ENCODE results near the gene DOC2B. TPM values are rescaled to one million over a fixed set of nuclear protein-coding genes. Genes with fewer than 3 reads are reported as not detected.
"Not testable (repeated sequence)": the region's sequence is repeated elsewhere in the genome, so short reads cannot be mapped to it uniquely, and the experiment has no call there.

Gene DOC2B
- total RNA-seq, 1 experiment from 2014 or later: not detected

GRCh38 chr17:202501-202951 is 21.1 kb upstream of the DOC2B start:
- H3K4me3 ChIP-seq (ENCODE audit: low read depth, low read length): no peak overlapping the region
- intact Hi-C loops (cut with micrococcal nuclease; ENCODE audit: unreplicated experiment): no loop called here
- TF ChIP-seq, protein P1, sequence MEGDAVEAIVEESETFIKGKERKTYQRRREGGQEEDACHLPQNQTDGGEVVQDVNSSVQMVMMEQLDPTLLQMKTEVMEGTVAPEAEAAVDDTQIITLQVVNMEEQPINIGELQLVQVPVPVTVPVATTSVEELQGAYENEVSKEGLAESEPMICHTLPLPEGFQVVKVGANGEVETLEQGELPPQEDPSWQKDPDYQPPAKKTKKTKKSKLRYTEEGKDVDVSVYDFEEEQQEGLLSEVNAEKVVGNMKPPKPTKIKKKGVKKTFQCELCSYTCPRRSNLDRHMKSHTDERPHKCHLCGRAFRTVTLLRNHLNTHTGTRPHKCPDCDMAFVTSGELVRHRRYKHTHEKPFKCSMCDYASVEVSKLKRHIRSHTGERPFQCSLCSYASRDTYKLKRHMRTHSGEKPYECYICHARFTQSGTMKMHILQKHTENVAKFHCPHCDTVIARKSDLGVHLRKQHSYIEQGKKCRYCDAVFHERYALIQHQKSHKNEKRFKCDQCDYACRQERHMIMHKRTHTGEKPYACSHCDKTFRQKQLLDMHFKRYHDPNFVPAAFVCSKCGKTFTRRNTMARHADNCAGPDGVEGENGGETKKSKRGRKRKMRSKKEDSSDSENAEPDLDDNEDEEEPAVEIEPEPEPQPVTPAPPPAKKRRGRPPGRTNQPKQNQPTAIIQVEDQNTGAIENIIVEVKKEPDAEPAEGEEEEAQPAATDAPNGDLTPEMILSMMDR (IDR thresholded peaks at IDR 0.05; ENCODE audit: insufficient read depth in 1 of 2, low read depth in 1 of 2, low read length in 1 of 2, severe bottlenecking in 1 of 2, unreplicated experiment in 1 of 2): no peak
- CTCF ChIA-PET: interaction anchor here (0.6 kb wide), 1 partner anchor 35 kb away, joined by 3 read pairs; no protein-coding TSS in a partner anchor
- no peaks in the 10 kb centered on the region for H3K9me3 ChIP-seq
- Mint-ChIP-seq H3K27me3 (ENCODE audit: insufficient read depth, unreplicated experiment) (peaks cover 10% of the 10 kb centered on the region), H3K9me3 (ENCODE audit: unreplicated experiment) (peaks cover 13% of the 10 kb centered on the region), H3K36me3 (ENCODE audit: insufficient read depth, unreplicated experiment) (peaks cover 21% of the 10 kb centered on the region), H3K27ac (ENCODE audit: unreplicated experiment) (no peak overlapping the region), H3K4me1 (ENCODE audit: low read depth, unreplicated experiment) (no peaks in the 10 kb centered on the region), H3K4me3 (ENCODE audit: unreplicated experiment) (no peak overlapping the region)
- no TSS peak for BruUV-seq (replicated peaks)
- DNase-seq: peak in 1 of 2 experiments; percentile 13
- H3K27me3 ChIP-seq (replicated peaks; ENCODE audit: control insufficient read depth, insufficient read depth, low read length): no peaks in the 10 kb centered on the region
- H3K4me1 ChIP-seq: no peaks in the 10 kb centered on the region
- POLR2A ChIA-PET: no interaction called here
- no peaks in the 10 kb centered on the region for H3K36me3 ChIP-seq (ENCODE audit: control insufficient read depth, insufficient read depth, low read length)

DNA sequence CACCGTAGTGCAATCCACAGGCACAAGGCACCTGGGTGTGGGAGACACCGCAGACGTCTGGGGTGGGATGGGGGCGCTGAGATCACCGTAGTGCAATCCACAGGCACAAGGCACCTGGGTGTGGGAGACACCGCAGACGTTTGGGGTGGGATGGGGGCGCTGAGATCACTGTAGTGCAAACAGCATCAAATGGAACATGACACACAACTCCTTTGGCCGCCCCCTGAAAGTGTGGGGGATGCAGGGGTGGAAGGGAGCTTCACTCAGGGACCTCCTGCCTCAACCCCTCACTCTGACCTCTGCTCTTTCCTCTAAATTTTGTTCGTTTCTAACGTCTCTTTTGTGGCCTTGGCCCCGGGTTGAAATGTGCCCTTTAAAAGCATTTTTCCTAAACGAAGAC is 20.3 kb upstream of the DOC2B start:
- peak in 1 of 2 experiments; percentile 14 for DNase-seq
- H3K27me3 Mint-ChIP-seq (ENCODE audit: insufficient read depth, unreplicated experiment); CTCF ChIA-PET; BruUV-seq (replicated peaks); H3K4me1 Mint-ChIP-seq (ENCODE audit: low read depth, unreplicated experiment); intact Hi-C loops (cut with micrococcal nuclease; ENCODE audit: unreplicated experiment); H3K4me3 ChIP-seq (ENCODE audit: low read depth, low read length); H3K36me3 ChIP-seq (ENCODE audit: control insufficient read depth, insufficient read depth, low read length); H3K9me3 ChIP-seq; H3K4me3 Mint-ChIP-seq (ENCODE audit: unreplicated experiment); H3K9me3 Mint-ChIP-seq (ENCODE audit: unreplicated experiment); POLR2A ChIA-PET; H3K27me3 ChIP-seq (replicated peaks; ENCODE audit: control insufficient read depth, insufficient read depth, low read length); H3K4me1 ChIP-seq; H3K27ac Mint-ChIP-seq (ENCODE audit: unreplicated experiment): not testable (repeated sequence)
- H3K36me3 Mint-ChIP-seq (ENCODE audit: insufficient read depth, unreplicated experiment): peaks cover 16% of the 10 kb centered on the region

DNA sequence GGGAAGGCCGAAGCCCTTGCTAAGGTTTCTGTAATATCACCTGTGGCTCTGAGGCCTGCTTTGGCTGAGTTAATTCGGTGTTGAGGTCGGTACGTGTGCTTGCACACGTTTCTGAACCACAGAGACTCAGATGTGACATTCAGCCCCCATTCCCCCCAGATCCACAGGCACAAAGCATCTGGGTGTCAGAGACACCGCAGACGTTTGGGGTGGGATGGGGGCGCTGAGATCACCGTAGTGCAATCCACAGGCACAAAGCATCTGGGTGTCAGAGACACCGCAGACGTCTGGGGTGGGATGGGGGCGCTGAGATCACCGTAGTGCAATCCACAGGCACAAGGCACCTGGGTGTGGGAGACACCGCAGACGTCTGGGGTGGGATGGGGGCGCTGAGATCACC is 19.8 kb upstream of the DOC2B start:
- H3K36me3 ChIP-seq (ENCODE audit: control insufficient read depth, insufficient read depth, low read length); DNase-seq; POLR2A ChIA-PET; CTCF ChIA-PET; intact Hi-C loops (cut with micrococcal nuclease; ENCODE audit: unreplicated experiment); H3K4me3 Mint-ChIP-seq (ENCODE audit: unreplicated experiment); H3K4me1 ChIP-seq; H3K9me3 ChIP-seq; BruUV-seq (replicated peaks); H3K27me3 ChIP-seq (replicated peaks; ENCODE audit: control insufficient read depth, insufficient read depth, low read length); H3K4me1 Mint-ChIP-seq (ENCODE audit: low read depth, unreplicated experiment); H3K27me3 Mint-ChIP-seq (ENCODE audit: insufficient read depth, unreplicated experiment); H3K4me3 ChIP-seq (ENCODE audit: low read depth, low read length); H3K9me3 Mint-ChIP-seq (ENCODE audit: unreplicated experiment); H3K27ac Mint-ChIP-seq (ENCODE audit: unreplicated experiment): not testable (repeated sequence)
- peaks cover 11% of the 10 kb centered on the region for H3K36me3 Mint-ChIP-seq (ENCODE audit: insufficient read depth, unreplicated experiment)

DNA sequence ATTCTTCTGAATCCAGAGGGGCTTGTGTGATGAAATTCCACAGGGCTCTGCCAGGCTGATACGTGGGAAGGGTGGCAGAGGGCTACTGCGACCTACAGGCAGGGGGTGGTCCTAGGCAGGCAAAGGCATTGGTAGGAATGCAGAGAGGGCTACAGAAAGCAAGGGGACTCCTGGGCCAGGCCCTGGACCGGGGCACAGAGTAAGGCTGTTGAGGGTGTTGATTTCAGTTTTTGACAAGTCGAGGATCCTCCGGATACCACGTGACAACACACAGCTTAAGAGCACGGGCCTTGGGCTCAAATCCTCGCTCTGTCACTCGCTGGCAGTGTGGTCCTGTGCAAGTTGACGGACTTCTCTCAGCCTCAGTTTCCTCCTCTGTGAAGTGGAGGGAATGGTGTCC is 19.1 kb upstream of the DOC2B start:
- no peak overlapping the region for H3K4me3 ChIP-seq (ENCODE audit: low read depth, low read length)
- H3K36me3 ChIP-seq (ENCODE audit: control insufficient read depth, insufficient read depth, low read length): no peaks in the 10 kb centered on the region
- DNase-seq: no peak
- Mint-ChIP-seq H3K27ac (ENCODE audit: unreplicated experiment) (no peak overlapping the region), H3K4me1 (ENCODE audit: low read depth, unreplicated experiment) (no peaks in the 10 kb centered on the region), H3K27me3 (ENCODE audit: insufficient read depth, unreplicated experiment) (peaks cover 10% of the 10 kb centered on the region), H3K9me3 (ENCODE audit: unreplicated experiment) (no peaks in the 10 kb centered on the region), H3K36me3 (ENCODE audit: insufficient read depth, unreplicated experiment) (peaks cover 5% of the 10 kb centered on the region), H3K4me3 (ENCODE audit: unreplicated experiment) (no peak overlapping the region)
- no peaks in the 10 kb centered on the region for H3K9me3 ChIP-seq
- BruUV-seq (replicated peaks): no TSS peak
- TF ChIP-seq, protein P1 (IDR thresholded peaks at IDR 0.05; ENCODE audit: insufficient read depth in 1 of 2, low read depth in 1 of 2, low read length in 1 of 2, severe bottlenecking in 1 of 2, unreplicated experiment in 1 of 2): no peak
- intact Hi-C loops (cut with micrococcal nuclease; ENCODE audit: unreplicated experiment): no loop called here
- CTCF ChIA-PET: no interaction called here
- POLR2A ChIA-PET: no interaction called here
- no peaks in the 10 kb centered on the region for H3K27me3 ChIP-seq (replicated peaks; ENCODE audit: control insufficient read depth, insufficient read depth, low read length)
- H3K4me1 ChIP-seq: no peaks in the 10 kb centered on the region

Measured in Caco-2 (cell line).